Measurements from ENCODE around the gene MRPL23. TPM values are rescaled to one million over a fixed set of nuclear protein-coding genes. Genes with fewer than 3 reads are reported as not detected.

The MRPL23 gene
- total RNA-seq, 5 donors from 2014 or later (not counting 1 experiment from before 2014, with no cell fraction given), result 34.5 to 58.8 (median 37.8) TPM

GRCh38 chr11:1949922-1950321, 2.8 kb downstream of the MRPL23 start:
- H3K36me3 Mint-ChIP-seq, result no peaks in the 10 kb centered on the region
- Histone ChIP-seq H3K27me3 (replicated peaks in 1 of 2; ENCODE audit: control insufficient read depth in 2 of 2, extremely low read depth in 1 of 2, insufficient read depth in 2 of 2, low read length in 1 of 2) (no peaks in the 10 kb centered on the region), H3K9me3 (no peaks in the 10 kb centered on the region), H3K4me3 (ENCODE audit: control insufficient read depth in 1 of 2, extremely low read depth in 1 of 2, low read length in 1 of 2) (no peak overlapping the region), H3K4me1 (ENCODE audit: control insufficient read depth in 1 of 2, extremely low read depth in 1 of 2, insufficient read depth in 2 of 2, low read length in 2 of 2) (no peaks in the 10 kb centered on the region), H3K27ac (ENCODE audit: low read length) (no peak overlapping the region), H3K36me3 (ENCODE audit: control insufficient read depth in 2 of 2, extremely low read depth in 1 of 2, insufficient read depth in 1 of 2, low read length in 1 of 2) (no peaks in the 10 kb centered on the region)
- H3K27ac Mint-ChIP-seq, result no peak overlapping the region
- no peaks in the 10 kb centered on the region for H3K27me3 Mint-ChIP-seq
- POLR2A ChIA-PET, result no interaction called here
- ATAC-seq (replicated peaks in 1 of 4), result no peak
- H3K4me1 Mint-ChIP-seq, result no peaks in the 10 kb centered on the region
- CTCF ChIA-PET, result no interaction called here
- DNase-seq, result no peak
- H3K4me3 Mint-ChIP-seq, result no peak overlapping the region
- H3K9me3 Mint-ChIP-seq, result no peaks in the 10 kb centered on the region
- no CpG with 5 or more reads among the region's 15 CpGs for WGBS (ENCODE audit: insufficient coverage)

GRCh38 chr11:1952806-1953482, 5.8 kb downstream of the MRPL23 start:
- Mint-ChIP-seq H3K27ac (no peak overlapping the region), H3K27me3 (no peaks in the 10 kb centered on the region), H3K4me3 (no peak overlapping the region), H3K36me3 (no peaks in the 10 kb centered on the region), H3K4me1 (no peaks in the 10 kb centered on the region), H3K9me3 (no peaks in the 10 kb centered on the region)
- Histone ChIP-seq H3K9me3 (no peaks in the 10 kb centered on the region), H3K36me3 (ENCODE audit: control insufficient read depth in 2 of 2, extremely low read depth in 1 of 2, insufficient read depth in 1 of 2, low read length in 1 of 2) (no peaks in the 10 kb centered on the region), H3K4me3 (ENCODE audit: control insufficient read depth in 1 of 2, extremely low read depth in 1 of 2, low read length in 1 of 2) (no peak overlapping the region), H3K27ac (ENCODE audit: low read length) (no peak overlapping the region), H3K27me3 (replicated peaks in 1 of 2; ENCODE audit: control insufficient read depth in 2 of 2, extremely low read depth in 1 of 2, insufficient read depth in 2 of 2, low read length in 1 of 2) (no peaks in the 10 kb centered on the region), H3K4me1 (ENCODE audit: control insufficient read depth in 1 of 2, extremely low read depth in 1 of 2, insufficient read depth in 2 of 2, low read length in 2 of 2) (no peaks in the 10 kb centered on the region)
- no peak for ATAC-seq (replicated peaks in 1 of 4)
- POLR2A ChIA-PET, result interaction anchor here in 1 of 2 donors (0.5 kb wide), 1 partner anchor 48 kb away, joined by 3 read pairs; no protein-coding TSS in a partner anchor
- no CpG with 5 or more reads among the region's 29 CpGs for WGBS (ENCODE audit: insufficient coverage)
- CTCF ChIA-PET, result no interaction called here
- DNase-seq, result no peak

GRCh38 chr11:1953489-1954266, 6.5 kb downstream of the MRPL23 start:
- no peak overlapping the region for H3K27ac ChIP-seq (ENCODE audit: low read length)
- Mint-ChIP-seq H3K4me3 (no peak overlapping the region), H3K27me3 (no peaks in the 10 kb centered on the region), H3K36me3 (no peaks in the 10 kb centered on the region), H3K9me3 (no peaks in the 10 kb centered on the region), H3K4me1 (no peaks in the 10 kb centered on the region), H3K27ac (no peak overlapping the region)
- ChIA-PET POLR2A (no interaction called here), CTCF (no interaction called here)
- DNase-seq (peak in 4 of 35 experiments; percentile 7 to 20 (median 10)), ATAC-seq (replicated peaks in 1 of 4) (peak in 3 of 4 experiments; percentile 48 to 63 (median 61))
- H3K4me1 ChIP-seq (ENCODE audit: control insufficient read depth in 1 of 2, extremely low read depth in 1 of 2, insufficient read depth in 2 of 2, low read length in 2 of 2), result no peaks in the 10 kb centered on the region
- H3K9me3 ChIP-seq, result no peaks in the 10 kb centered on the region
- whole genome bisulfite sequencing (ENCODE audit: insufficient coverage), result no CpG with 5 or more reads among the region's 23 CpGs
- H3K4me3 ChIP-seq (ENCODE audit: control insufficient read depth in 1 of 2, extremely low read depth in 1 of 2, low read length in 1 of 2), result no peak overlapping the region
- no peaks in the 10 kb centered on the region for H3K27me3 ChIP-seq (replicated peaks in 1 of 2; ENCODE audit: control insufficient read depth in 2 of 2, extremely low read depth in 1 of 2, insufficient read depth in 2 of 2, low read length in 1 of 2)
- no peaks in the 10 kb centered on the region for H3K36me3 ChIP-seq (ENCODE audit: control insufficient read depth in 2 of 2, extremely low read depth in 1 of 2, insufficient read depth in 1 of 2, low read length in 1 of 2)

- ChIA-PET CTCF (no interaction called here), POLR2A (no interaction called here)
- no peak overlapping the region for H3K27ac ChIP-seq (ENCODE audit: low read length)
- Mint-ChIP-seq H3K27me3 (no peaks in the 10 kb centered on the region), H3K27ac (no peak overlapping the region), H3K4me3 (no peak overlapping the region), H3K36me3 (no peaks in the 10 kb centered on the region), H3K4me1 (no peaks in the 10 kb centered on the region), H3K9me3 (no peaks in the 10 kb centered on the region)
- no peaks in the 10 kb centered on the region for H3K36me3 ChIP-seq (ENCODE audit: control insufficient read depth in 2 of 2, extremely low read depth in 1 of 2, insufficient read depth in 1 of 2, low read length in 1 of 2)
- H3K4me3 ChIP-seq (ENCODE audit: control insufficient read depth in 1 of 2, extremely low read depth in 1 of 2, low read length in 1 of 2), result no peak overlapping the region
- H3K27me3 ChIP-seq (replicated peaks in 1 of 2; ENCODE audit: control insufficient read depth in 2 of 2, extremely low read depth in 1 of 2, insufficient read depth in 2 of 2, low read length in 1 of 2), result no peaks in the 10 kb centered on the region
- no CpG with 5 or more reads among the region's 18 CpGs for WGBS (ENCODE audit: insufficient coverage)
- DNase-seq (no peak), ATAC-seq (replicated peaks in 1 of 4) (no peak)
- H3K4me1 ChIP-seq (ENCODE audit: control insufficient read depth in 1 of 2, extremely low read depth in 1 of 2, insufficient read depth in 2 of 2, low read length in 2 of 2), result no peaks in the 10 kb centered on the region
- no peaks in the 10 kb centered on the region for H3K9me3 ChIP-seq
These were observed 11.2 kb downstream of the MRPL23 start for GRCh38 chr11:1958367-1958766.

- Histone ChIP-seq H3K4me3 (ENCODE audit: control insufficient read depth in 1 of 2, extremely low read depth in 1 of 2, low read length in 1 of 2) (no peak overlapping the region), H3K9me3 (no peaks in the 10 kb centered on the region), H3K4me1 (ENCODE audit: control insufficient read depth in 1 of 2, extremely low read depth in 1 of 2, insufficient read depth in 2 of 2, low read length in 2 of 2) (no peaks in the 10 kb centered on the region), H3K27ac (ENCODE audit: low read length) (no peak overlapping the region), H3K36me3 (ENCODE audit: control insufficient read depth in 2 of 2, extremely low read depth in 1 of 2, insufficient read depth in 1 of 2, low read length in 1 of 2) (no peaks in the 10 kb centered on the region), H3K27me3 (replicated peaks in 1 of 2; ENCODE audit: control insufficient read depth in 2 of 2, extremely low read depth in 1 of 2, insufficient read depth in 2 of 2, low read length in 1 of 2) (no peaks in the 10 kb centered on the region)
- no CpG with 5 or more reads among the region's 17 CpGs for WGBS (ENCODE audit: insufficient coverage)
- Mint-ChIP-seq H3K27ac (no peak overlapping the region), H3K27me3 (no peaks in the 10 kb centered on the region), H3K9me3 (no peaks in the 10 kb centered on the region), H3K4me1 (no peaks in the 10 kb centered on the region), H3K36me3 (no peaks in the 10 kb centered on the region), H3K4me3 (no peak overlapping the region)
- ChIA-PET POLR2A (no interaction called here), CTCF (no interaction called here)
- no peak for ATAC-seq (replicated peaks in 1 of 4)
- DNase-seq, result no peak
These were observed 12.7 kb downstream of the MRPL23 start for GRCh38 chr11:1959786-1960185.

- Histone ChIP-seq H3K36me3 (ENCODE audit: control insufficient read depth in 2 of 2, extremely low read depth in 1 of 2, insufficient read depth in 1 of 2, low read length in 1 of 2) (no peaks in the 10 kb centered on the region), H3K27me3 (replicated peaks in 1 of 2; ENCODE audit: control insufficient read depth in 2 of 2, extremely low read depth in 1 of 2, insufficient read depth in 2 of 2, low read length in 1 of 2) (no peaks in the 10 kb centered on the region), H3K4me1 (ENCODE audit: control insufficient read depth in 1 of 2, extremely low read depth in 1 of 2, insufficient read depth in 2 of 2, low read length in 2 of 2) (no peaks in the 10 kb centered on the region), H3K9me3 (no peaks in the 10 kb centered on the region), H3K27ac (ENCODE audit: low read length) (no peak overlapping the region), H3K4me3 (ENCODE audit: control insufficient read depth in 1 of 2, extremely low read depth in 1 of 2, low read length in 1 of 2) (no peak overlapping the region)
- Mint-ChIP-seq H3K27ac (no peak overlapping the region), H3K4me3 (no peak overlapping the region), H3K36me3 (no peaks in the 10 kb centered on the region), H3K9me3 (no peaks in the 10 kb centered on the region), H3K4me1 (no peaks in the 10 kb centered on the region), H3K27me3 (no peaks in the 10 kb centered on the region)
- ATAC-seq (replicated peaks in 1 of 4), result no peak
- WGBS (ENCODE audit: insufficient coverage), result no CpG with 5 or more reads among the region's 20 CpGs
- ChIA-PET POLR2A (no interaction called here), CTCF (no interaction called here)
- DNase-seq, result no peak
These were observed 16.7 kb downstream of the MRPL23 start for GRCh38 chr11:1963864-1964263.
